Measurements from ENCODE around the gene ARHGAP42. TPM values are rescaled to one million over a fixed set of nuclear protein-coding genes. Genes with fewer than 3 reads are reported as not detected.

ARHGAP42 gene
- total RNA-seq, 1 donor: 1.4 TPM

GRCh38 chr11:100672498-100673033 lies 14.5 kb upstream of the ARHGAP42 start:
- Histone ChIP-seq H3K4me3 (ENCODE audit: low read length) (no peak overlapping the region), H3K9me3 (ENCODE audit: low read depth, low read length) (no peaks in the 10 kb centered on the region), H3K4me1 (ENCODE audit: insufficient read depth, low read length) (no peaks in the 10 kb centered on the region), H3K27me3 (ENCODE audit: insufficient read depth, low read length) (no peaks in the 10 kb centered on the region)

DNA sequence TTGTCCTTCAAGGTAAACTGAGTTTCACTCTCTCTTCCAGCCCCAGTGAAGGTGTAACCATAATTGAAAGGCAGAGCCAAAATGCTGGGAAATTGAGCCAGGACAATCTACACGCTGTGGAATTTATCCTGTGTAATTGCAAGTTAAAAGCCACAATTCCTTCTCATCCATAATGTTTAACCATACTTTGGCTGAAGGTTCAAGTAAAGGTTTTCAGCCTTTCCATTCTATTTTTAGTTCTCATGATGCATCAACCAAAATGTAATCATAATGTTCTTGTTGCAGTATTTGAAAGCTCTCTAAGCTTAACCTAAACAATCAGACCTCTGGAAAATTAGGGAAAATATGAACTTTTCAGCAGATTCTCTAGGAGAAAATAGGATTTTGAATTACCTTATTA lies 14.0 kb upstream of the ARHGAP42 start:
- Histone ChIP-seq H3K27me3 (ENCODE audit: insufficient read depth, low read length) (no peaks in the 10 kb centered on the region), H3K4me1 (ENCODE audit: insufficient read depth, low read length) (no peaks in the 10 kb centered on the region), H3K4me3 (ENCODE audit: low read length) (no peak overlapping the region), H3K9me3 (ENCODE audit: low read depth, low read length) (no peaks in the 10 kb centered on the region)

- H3K9me3 ChIP-seq (ENCODE audit: low read depth, low read length): no peaks in the 10 kb centered on the region
- no peaks in the 10 kb centered on the region for H3K27me3 ChIP-seq (ENCODE audit: insufficient read depth, low read length)
- H3K4me1 ChIP-seq (ENCODE audit: insufficient read depth, low read length): no peaks in the 10 kb centered on the region
- H3K4me3 ChIP-seq (ENCODE audit: low read length): no peak overlapping the region
Measured at GRCh38 chr11:100674212-100674611, 12.9 kb upstream of the ARHGAP42 start.

DNA sequence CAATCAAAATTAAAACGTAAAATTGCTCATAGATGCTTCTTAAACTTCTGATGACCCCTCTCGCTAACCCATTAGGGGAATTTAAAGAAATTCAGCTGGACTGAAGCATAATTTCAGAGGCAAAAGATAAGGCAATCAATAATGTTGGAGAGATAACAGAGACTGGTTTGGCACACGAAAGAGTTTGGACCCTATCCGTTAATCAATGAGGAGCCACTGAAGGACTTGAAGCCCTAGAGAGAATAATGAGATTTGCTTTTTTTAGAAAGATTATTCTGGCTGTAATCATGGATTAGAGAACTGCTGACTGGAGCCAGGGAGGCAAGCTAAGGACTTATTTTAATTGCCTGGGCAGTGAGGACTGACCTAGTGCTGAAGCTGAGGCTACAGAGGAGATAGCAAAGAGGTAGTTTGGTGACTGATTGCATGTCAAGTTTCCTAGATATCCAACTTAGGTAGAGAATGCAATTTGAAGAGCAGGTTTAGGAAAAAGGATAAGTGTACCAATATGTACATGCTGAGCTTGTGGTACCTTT lies 11.9 kb upstream of the ARHGAP42 start:
- no peaks in the 10 kb centered on the region for H3K9me3 ChIP-seq (ENCODE audit: low read depth, low read length)
- no peak overlapping the region for H3K4me3 ChIP-seq (ENCODE audit: low read length)
- H3K27me3 ChIP-seq (ENCODE audit: insufficient read depth, low read length): no peaks in the 10 kb centered on the region
- H3K4me1 ChIP-seq (ENCODE audit: insufficient read depth, low read length): no peaks in the 10 kb centered on the region

DNA sequence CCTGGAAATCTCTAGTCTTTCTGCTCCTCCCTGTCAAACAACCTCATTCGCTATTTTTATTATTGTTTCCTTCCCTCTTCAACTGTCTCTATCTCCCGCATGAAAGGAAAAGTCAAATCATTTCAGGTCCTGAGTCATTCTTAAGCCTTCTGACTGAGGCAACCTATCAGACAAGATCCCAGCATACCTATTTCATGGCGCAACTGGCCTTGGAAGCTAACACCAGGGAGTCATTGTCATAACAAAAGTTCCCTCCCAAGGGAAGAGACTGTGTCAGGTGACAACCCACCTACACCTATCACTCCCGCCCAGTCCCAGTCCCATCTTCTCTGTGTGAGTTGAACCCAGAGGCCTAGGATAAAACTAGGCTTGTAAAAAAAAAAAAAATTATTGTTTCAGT lies 10.2 kb upstream of the ARHGAP42 start:
- Histone ChIP-seq H3K9me3 (ENCODE audit: low read depth, low read length) (no peaks in the 10 kb centered on the region), H3K4me3 (ENCODE audit: low read length) (no peak overlapping the region), H3K4me1 (ENCODE audit: insufficient read depth, low read length) (peaks cover 5% of the 10 kb centered on the region), H3K27me3 (ENCODE audit: insufficient read depth, low read length) (no peaks in the 10 kb centered on the region)

GRCh38 chr11:100677796-100678195 lies 9.3 kb upstream of the ARHGAP42 start:
- Histone ChIP-seq H3K4me3 (ENCODE audit: low read length) (no peak overlapping the region), H3K9me3 (ENCODE audit: low read depth, low read length) (no peaks in the 10 kb centered on the region), H3K4me1 (ENCODE audit: insufficient read depth, low read length) (peaks cover 5% of the 10 kb centered on the region)

GRCh38 chr11:100680070-100680469 lies 7.0 kb upstream of the ARHGAP42 start:
- Histone ChIP-seq H3K4me3 (ENCODE audit: low read length) (no peak overlapping the region), H3K4me1 (ENCODE audit: insufficient read depth, low read length) (peaks cover 5% of the 10 kb centered on the region), H3K27me3 (ENCODE audit: insufficient read depth, low read length) (no peaks in the 10 kb centered on the region), H3K9me3 (ENCODE audit: low read depth, low read length) (no peaks in the 10 kb centered on the region)

More at GRCh38 chr11:100677796-100678195, 9.3 kb upstream of the ARHGAP42 start:
- H3K27me3 ChIP-seq (ENCODE audit: insufficient read depth, low read length): no peaks in the 10 kb centered on the region

- Histone ChIP-seq H3K4me1 (ENCODE audit: insufficient read depth, low read length) (peaks cover 5% of the 10 kb centered on the region), H3K4me3 (ENCODE audit: low read length) (no peak overlapping the region), H3K9me3 (ENCODE audit: low read depth, low read length) (no peaks in the 10 kb centered on the region), H3K27me3 (ENCODE audit: insufficient read depth, low read length) (no peaks in the 10 kb centered on the region)
Measured at GRCh38 chr11:100681064-100681502, 6.0 kb upstream of the ARHGAP42 start.

GRCh38 chr11:100682247-100682969 lies 4.7 kb upstream of the ARHGAP42 start:
- H3K4me1 ChIP-seq (ENCODE audit: insufficient read depth, low read length): peaks cover 8% of the 10 kb centered on the region
- H3K4me3 ChIP-seq (ENCODE audit: low read length): no peak overlapping the region
- peaks cover 5% of the 10 kb centered on the region for H3K27me3 ChIP-seq (ENCODE audit: insufficient read depth, low read length)
- H3K9me3 ChIP-seq (ENCODE audit: low read depth, low read length): no peaks in the 10 kb centered on the region

GRCh38 chr11:100683126-100683525 lies 4.0 kb upstream of the ARHGAP42 start:
- Histone ChIP-seq H3K4me1 (ENCODE audit: insufficient read depth, low read length) (peaks cover 8% of the 10 kb centered on the region), H3K27me3 (ENCODE audit: insufficient read depth, low read length) (peaks cover 9% of the 10 kb centered on the region), H3K9me3 (ENCODE audit: low read depth, low read length) (no peaks in the 10 kb centered on the region), H3K4me3 (ENCODE audit: low read length) (no peak overlapping the region)

GRCh38 chr11:100684101-100685065 lies 2.7 kb upstream of the ARHGAP42 start:
- Histone ChIP-seq H3K4me3 (ENCODE audit: low read length) (no peak overlapping the region), H3K9me3 (ENCODE audit: low read depth, low read length) (no peaks in the 10 kb centered on the region), H3K27me3 (ENCODE audit: insufficient read depth, low read length) (peaks cover 15% of the 10 kb centered on the region), H3K4me1 (ENCODE audit: insufficient read depth, low read length) (peaks cover 8% of the 10 kb centered on the region)

GRCh38 chr11:100686476-100687053 lies 523 bp upstream of the ARHGAP42 start:
- no peaks in the 10 kb centered on the region for H3K9me3 ChIP-seq (ENCODE audit: low read depth, low read length)
- H3K27me3 ChIP-seq (ENCODE audit: insufficient read depth, low read length): peaks cover 16% of the 10 kb centered on the region
- no peak overlapping the region for H3K4me3 ChIP-seq (ENCODE audit: low read length)
- peaks cover 3% of the 10 kb centered on the region for H3K4me1 ChIP-seq (ENCODE audit: insufficient read depth, low read length)

DNA sequence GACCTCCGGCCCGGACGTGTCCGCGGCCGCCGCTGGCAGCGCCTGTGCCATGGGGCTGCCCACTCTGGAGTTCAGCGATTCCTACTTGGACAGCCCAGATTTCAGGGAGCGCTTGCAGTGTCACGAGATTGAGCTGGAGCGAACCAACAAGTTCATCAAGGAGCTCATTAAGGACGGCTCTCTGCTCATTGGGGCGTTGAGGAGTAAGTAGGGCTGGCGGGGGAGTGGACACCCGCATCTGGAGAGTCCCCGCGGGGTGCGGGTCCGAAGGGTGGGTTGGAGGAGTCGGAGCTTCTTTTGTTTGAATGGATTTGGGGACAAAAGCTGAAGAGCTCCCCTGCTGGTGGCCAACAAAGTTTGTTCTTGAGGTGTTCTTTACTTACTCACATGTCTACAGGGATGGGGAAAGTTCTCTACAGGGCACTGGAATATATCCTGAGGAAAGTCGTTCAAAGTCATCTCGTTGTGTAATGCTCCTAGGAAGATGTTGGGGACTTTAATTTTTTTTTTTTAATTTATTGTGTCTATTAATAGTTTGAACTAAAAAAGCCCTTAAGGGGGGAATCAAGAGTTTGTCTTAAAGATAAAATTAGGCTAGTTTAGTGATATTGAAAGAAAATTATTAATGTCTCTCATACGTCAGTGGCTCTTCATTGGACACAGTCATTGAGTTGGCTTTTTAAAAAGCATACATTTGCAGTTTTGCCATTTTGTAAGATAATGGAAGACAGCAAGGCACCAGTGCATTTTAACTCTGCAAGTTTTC lies 725 bp downstream of the ARHGAP42 start:
- Histone ChIP-seq H3K4me1 (ENCODE audit: insufficient read depth, low read length) (peaks cover 3% of the 10 kb centered on the region), H3K4me3 (ENCODE audit: low read length) (peak overlapping the region; percentile 58), H3K27me3 (ENCODE audit: insufficient read depth, low read length) (peaks cover 16% of the 10 kb centered on the region), H3K9me3 (ENCODE audit: low read depth, low read length) (no peaks in the 10 kb centered on the region)

DNA sequence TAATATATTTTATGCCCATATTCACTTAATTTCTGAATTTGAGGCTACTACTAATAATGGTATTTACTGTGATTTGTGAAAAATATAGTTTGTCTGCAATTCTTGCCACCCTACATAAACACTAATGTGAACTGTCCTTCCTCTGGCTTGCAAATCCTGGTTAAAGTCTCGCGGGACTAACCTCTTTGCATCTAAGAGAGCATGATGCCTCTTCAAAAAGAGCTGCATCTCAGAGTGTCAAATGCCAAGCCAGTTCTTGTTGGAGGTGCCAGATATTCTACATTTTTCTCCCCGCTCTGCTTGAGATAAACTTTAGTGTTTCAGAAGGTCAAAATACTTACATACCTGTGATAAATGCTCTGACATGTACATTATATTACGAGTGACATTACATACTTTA lies 2.1 kb downstream of the ARHGAP42 start:
- Histone ChIP-seq H3K9me3 (ENCODE audit: low read depth, low read length) (no peaks in the 10 kb centered on the region), H3K4me1 (ENCODE audit: insufficient read depth, low read length) (peaks cover 3% of the 10 kb centered on the region), H3K4me3 (ENCODE audit: low read length) (no peak overlapping the region), H3K27me3 (ENCODE audit: insufficient read depth, low read length) (peaks cover 16% of the 10 kb centered on the region)

All from mononuclear cell (primary cell).